Epithelial cell of alveolus of lung (primary cell): ENCODE data around the gene RPL15. TPM values are rescaled to one million over a fixed set of nuclear protein-coding genes. Genes with fewer than 3 reads are reported as not detected.

Source experiments
- total RNA-seq: library from RNA; depleted of rRNA; stranded (reverse); fragments of >200 nt; gene quantifications from 2 replicates; pipeline ENCODE4 v1.2.1, GENCODE V29; 2015

Gene RPL15
- 3,641 and 4,657 TPM in 2 replicates for total RNA-seq

GRCh38 chr3:23916886-23917678, at the start of gene RPL15, which contains the start of gene NKIRAS1:
Gene RPL15, plus strand, starts transcription at chr3:23917132. Its CDS starts 728 bp downstream, at chr3:23917860.
Gene NKIRAS1, minus strand, starts transcription at chr3:23916990. Its CDS starts 6,086 bp downstream, at chr3:23910904.

GRCh38 chr3:23944861-23945662, 28.1 kb downstream of the RPL15 start, which contains the start of gene NR1D2:
Gene NR1D2, plus strand, starts transcription at chr3:23945286. Its CDS starts 293 bp downstream, at chr3:23945579.

Other genes starting within 250 kb of the RPL15 start
- gene UBE2E1, start 111.2 kb upstream of the RPL15 start, total RNA-seq = 58.8 and 85.0 TPM in 2 replicates
- 7.0 and 9.7 TPM in 2 replicates for gene NKIRAS1, start 142 bp upstream of the RPL15 start, total RNA-seq
- 8.8 and 17.2 TPM in 2 replicates for gene NR1D2, start 28.2 kb downstream of the RPL15 start, total RNA-seq